ENCODE measurements around the gene TTLL4.
"Not testable (repeated sequence)": the region's sequence is repeated elsewhere in the genome, so short reads cannot be mapped to it uniquely, and the experiment has no call there.

The TTLL4 gene

GRCh38 chr2:218687400-218688060 is 23.1 kb upstream of the TTLL4 start:
- H3K4me2 ChIP-seq (ENCODE audit: low read depth, low read length, poor library complexity, severe bottlenecking); H3F3A ChIP-seq (ENCODE audit: low read depth); H3K9me3 ChIP-seq (ENCODE audit: insufficient read depth, low read depth, low read length); H3K79me2 ChIP-seq (ENCODE audit: insufficient read depth, low read length); H3K4me3 ChIP-seq (ENCODE audit: low read length, poor library complexity, severe bottlenecking); H2AFZ ChIP-seq (ENCODE audit: low read length); H3K27me3 ChIP-seq (ENCODE audit: insufficient read depth, low read length, poor library complexity, severe bottlenecking); H3K4me1 ChIP-seq (ENCODE audit: insufficient read depth, low read length, poor library complexity, severe bottlenecking); H3K9me2 ChIP-seq (replicated peaks; ENCODE audit: low read depth, low read length); H4K20me1 ChIP-seq (ENCODE audit: insufficient read depth, low read length, poor library complexity, severe bottlenecking); H3K36me3 ChIP-seq (ENCODE audit: insufficient read depth, low read length); H3K9ac ChIP-seq (ENCODE audit: low read depth, low read length, poor library complexity, severe bottlenecking): not testable (repeated sequence)
- TF ChIP-seq CTCF (conservative IDR thresholded peaks at IDR 0.05; ENCODE audit: low read length), result peak; percentile 81

- no peaks in the 10 kb centered on the region for H3K9me3 ChIP-seq (ENCODE audit: insufficient read depth, low read depth, low read length)
- no peaks in the 10 kb centered on the region for H3K4me1 ChIP-seq (ENCODE audit: insufficient read depth, low read length, poor library complexity, severe bottlenecking)
- H3K9ac ChIP-seq (ENCODE audit: low read depth, low read length, poor library complexity, severe bottlenecking), result no peak overlapping the region
- H3K27me3 ChIP-seq (ENCODE audit: insufficient read depth, low read length, poor library complexity, severe bottlenecking), result no peaks in the 10 kb centered on the region
- no peaks in the 10 kb centered on the region for H4K20me1 ChIP-seq (ENCODE audit: insufficient read depth, low read length, poor library complexity, severe bottlenecking)
- H3K4me2 ChIP-seq (ENCODE audit: low read depth, low read length, poor library complexity, severe bottlenecking), result no peak overlapping the region
- no peak overlapping the region for H3K4me3 ChIP-seq (ENCODE audit: low read length, poor library complexity, severe bottlenecking)
- H3F3A ChIP-seq (ENCODE audit: low read depth), result no peaks in the 10 kb centered on the region
- no peaks in the 10 kb centered on the region for H3K9me2 ChIP-seq (replicated peaks; ENCODE audit: low read depth, low read length)
- TF ChIP-seq EZH2phosphoT487 (IDR thresholded peaks at IDR 0.05; ENCODE audit: borderline replicate concordance) (no peak), CTCF (conservative IDR thresholded peaks at IDR 0.05; ENCODE audit: low read length) (no peak)
- no peak overlapping the region for H2AFZ ChIP-seq (ENCODE audit: low read length)
- no peaks in the 10 kb centered on the region for H3K79me2 ChIP-seq (ENCODE audit: insufficient read depth, low read length)
- no peaks in the 10 kb centered on the region for H3K36me3 ChIP-seq (ENCODE audit: insufficient read depth, low read length)
Measured at GRCh38 chr2:218691234-218691633, 19.4 kb upstream of the TTLL4 start.

- Histone ChIP-seq H3K27me3 (ENCODE audit: insufficient read depth, low read length, poor library complexity, severe bottlenecking) (no peaks in the 10 kb centered on the region), H3K4me3 (ENCODE audit: low read length, poor library complexity, severe bottlenecking) (no peak overlapping the region), H3K9me2 (replicated peaks; ENCODE audit: low read depth, low read length) (no peaks in the 10 kb centered on the region), H3K4me1 (ENCODE audit: insufficient read depth, low read length, poor library complexity, severe bottlenecking) (no peaks in the 10 kb centered on the region), H3F3A (ENCODE audit: low read depth) (no peaks in the 10 kb centered on the region), H3K9ac (ENCODE audit: low read depth, low read length, poor library complexity, severe bottlenecking) (no peak overlapping the region), H3K9me3 (ENCODE audit: insufficient read depth, low read depth, low read length) (no peaks in the 10 kb centered on the region), H3K36me3 (ENCODE audit: insufficient read depth, low read length) (no peaks in the 10 kb centered on the region), H2AFZ (ENCODE audit: low read length) (no peak overlapping the region), H4K20me1 (ENCODE audit: insufficient read depth, low read length, poor library complexity, severe bottlenecking) (no peaks in the 10 kb centered on the region), H3K79me2 (ENCODE audit: insufficient read depth, low read length) (no peaks in the 10 kb centered on the region), H3K4me2 (ENCODE audit: low read depth, low read length, poor library complexity, severe bottlenecking) (no peak overlapping the region)
- TF ChIP-seq EZH2phosphoT487 (IDR thresholded peaks at IDR 0.05; ENCODE audit: borderline replicate concordance) (no peak), CTCF (conservative IDR thresholded peaks at IDR 0.05; ENCODE audit: low read length) (no peak)
Measured at GRCh38 chr2:218694405-218695145, 16.1 kb upstream of the TTLL4 start.

Data from Loucy (cell line).